ENCODE measurements around the gene RIT2. TPM values are rescaled to one million over a fixed set of nuclear protein-coding genes. Genes with fewer than 3 reads are reported as not detected.

The RIT2 gene
- total RNA-seq, result not detected in 2 replicates

DNA sequence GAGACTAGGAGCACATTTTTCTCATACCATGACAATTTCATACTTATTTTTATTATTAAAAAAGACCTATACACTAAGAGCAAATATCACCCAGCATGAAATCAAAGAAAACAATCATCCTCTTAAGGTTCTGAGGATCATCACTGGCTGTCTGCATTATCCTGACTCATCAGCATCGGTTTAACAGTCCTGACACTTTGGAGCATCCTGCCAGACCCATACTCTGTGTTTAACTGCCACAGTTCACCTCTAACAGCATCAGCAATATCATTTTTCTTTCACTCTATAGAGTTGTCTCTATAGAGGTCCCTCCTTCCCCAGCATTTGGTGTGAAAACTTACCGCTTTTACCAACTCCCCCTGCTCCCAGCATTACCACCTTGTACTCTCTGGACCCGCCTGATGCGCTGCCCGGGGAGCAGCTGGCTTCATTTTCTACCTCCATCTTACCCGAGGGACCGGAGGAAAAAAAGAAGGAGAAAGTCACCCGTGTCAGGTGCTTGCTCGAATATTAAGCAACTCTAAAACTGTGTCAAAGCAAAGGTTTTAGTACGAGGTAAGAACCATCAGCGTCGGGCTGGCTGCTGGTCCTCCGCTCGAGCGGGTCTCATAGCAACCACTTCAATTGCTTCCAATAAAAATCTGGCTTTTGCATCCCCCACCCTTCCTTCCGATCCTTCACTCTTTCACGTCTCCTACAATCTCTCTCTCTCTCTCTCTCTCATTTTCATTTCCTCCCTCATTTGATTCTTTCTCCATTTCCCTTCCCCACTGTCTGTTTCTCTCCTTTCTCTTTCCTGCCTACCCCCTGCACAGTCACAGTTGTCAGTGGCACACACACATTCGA, at the start of gene RIT2:
RIT2 (minus strand) TSS at position 610 of the 846 bp plus-strand sequence.
- DNase-seq, result no peak
- H3K4me1 Mint-ChIP-seq, result no peaks in the 10 kb centered on the region
- H3K27ac Mint-ChIP-seq, result no peak within 1 kb of the TSS
- H3K27me3 Mint-ChIP-seq, result no peaks in the 10 kb centered on the region
- no peaks in the 10 kb centered on the region for H3K36me3 Mint-ChIP-seq (ENCODE audit: low read depth)
- no peak within 1 kb of the TSS for H3K4me3 Mint-ChIP-seq
- intact Hi-C loops (cut with micrococcal nuclease), result no loop called here
- no peaks in the 10 kb centered on the region for H3K9me3 Mint-ChIP-seq

DNA sequence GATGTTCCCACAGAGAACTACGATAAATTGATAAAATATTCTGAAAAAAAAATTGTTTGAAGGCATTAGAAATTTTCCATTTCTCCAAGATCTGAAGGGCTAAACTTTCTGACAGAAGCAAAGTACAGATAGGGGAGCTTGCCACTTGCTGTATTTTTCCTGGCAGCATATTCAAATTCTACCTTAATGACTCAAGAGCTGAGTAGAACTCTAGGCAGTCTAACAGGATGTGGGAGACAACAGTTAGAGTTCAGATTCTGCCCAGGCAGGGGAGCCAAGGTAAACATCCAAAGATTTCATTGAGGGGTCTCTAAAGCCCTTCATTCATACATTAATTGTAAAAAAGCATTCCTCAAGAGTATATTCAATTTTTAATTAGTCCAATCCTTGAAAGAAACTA, 46.0 kb upstream of the RIT2 start:
- H3K27ac Mint-ChIP-seq, result no peak overlapping the region
- no peaks in the 10 kb centered on the region for H3K36me3 Mint-ChIP-seq (ENCODE audit: low read depth)
- H3K9me3 Mint-ChIP-seq, result no peaks in the 10 kb centered on the region
- no peaks in the 10 kb centered on the region for H3K27me3 Mint-ChIP-seq
- intact Hi-C loops (cut with micrococcal nuclease), result no loop called here
- DNase-seq, result no peak
- no peak overlapping the region for H3K4me3 Mint-ChIP-seq
- H3K4me1 Mint-ChIP-seq, result no peaks in the 10 kb centered on the region

DNA sequence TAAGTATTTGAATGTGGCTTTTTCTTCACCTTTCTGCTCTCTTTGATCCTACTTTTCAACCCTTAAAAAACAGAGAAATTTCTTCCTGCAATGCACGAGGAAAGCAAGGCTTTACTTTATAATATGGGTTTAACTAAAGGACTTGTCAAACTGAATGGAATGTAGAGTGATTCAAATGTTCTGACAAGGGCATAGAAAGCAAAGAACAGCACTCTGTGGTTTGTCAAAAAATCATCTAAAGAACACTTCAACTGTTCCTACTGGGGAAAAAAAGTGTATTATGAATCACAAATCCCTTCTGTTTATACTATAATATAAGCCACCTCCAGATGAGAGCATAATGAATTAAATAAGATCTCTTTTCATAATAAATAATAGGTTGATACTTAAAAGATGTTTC, 45.0 kb upstream of the RIT2 start:
- Mint-ChIP-seq H3K27ac (no peak overlapping the region), H3K4me3 (no peak overlapping the region), H3K36me3 (ENCODE audit: low read depth) (no peaks in the 10 kb centered on the region), H3K9me3 (no peaks in the 10 kb centered on the region), H3K27me3 (no peaks in the 10 kb centered on the region), H3K4me1 (no peaks in the 10 kb centered on the region)
- intact Hi-C loops (cut with micrococcal nuclease), result no loop called here
- no peak for DNase-seq

DNA sequence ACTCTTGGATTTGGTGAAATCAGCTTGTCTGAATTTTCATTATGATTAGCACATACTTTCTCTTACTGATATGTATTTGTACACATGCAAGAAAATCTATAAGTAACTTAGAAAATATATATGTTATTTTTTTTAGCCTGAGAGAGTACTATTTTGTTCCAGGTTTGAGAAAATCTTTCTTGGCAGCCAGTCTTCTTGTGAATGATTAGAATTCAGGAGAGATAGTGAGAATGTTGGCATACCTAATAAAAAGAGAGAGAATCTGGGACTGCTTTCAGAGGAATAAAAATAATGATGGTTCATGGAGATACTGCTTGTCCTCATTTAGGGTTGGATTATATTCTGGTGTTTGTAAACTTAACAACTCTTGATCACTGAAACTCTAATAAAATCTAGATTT, 44.4 kb upstream of the RIT2 start:
- H3K4me1 Mint-ChIP-seq, result no peaks in the 10 kb centered on the region
- no peaks in the 10 kb centered on the region for H3K9me3 Mint-ChIP-seq
- no peak overlapping the region for H3K4me3 Mint-ChIP-seq
- intact Hi-C loops (cut with micrococcal nuclease), result no loop called here
- no peaks in the 10 kb centered on the region for H3K27me3 Mint-ChIP-seq
- H3K36me3 Mint-ChIP-seq (ENCODE audit: low read depth), result no peaks in the 10 kb centered on the region
- H3K27ac Mint-ChIP-seq, result no peak overlapping the region
- DNase-seq, result no peak

DNA sequence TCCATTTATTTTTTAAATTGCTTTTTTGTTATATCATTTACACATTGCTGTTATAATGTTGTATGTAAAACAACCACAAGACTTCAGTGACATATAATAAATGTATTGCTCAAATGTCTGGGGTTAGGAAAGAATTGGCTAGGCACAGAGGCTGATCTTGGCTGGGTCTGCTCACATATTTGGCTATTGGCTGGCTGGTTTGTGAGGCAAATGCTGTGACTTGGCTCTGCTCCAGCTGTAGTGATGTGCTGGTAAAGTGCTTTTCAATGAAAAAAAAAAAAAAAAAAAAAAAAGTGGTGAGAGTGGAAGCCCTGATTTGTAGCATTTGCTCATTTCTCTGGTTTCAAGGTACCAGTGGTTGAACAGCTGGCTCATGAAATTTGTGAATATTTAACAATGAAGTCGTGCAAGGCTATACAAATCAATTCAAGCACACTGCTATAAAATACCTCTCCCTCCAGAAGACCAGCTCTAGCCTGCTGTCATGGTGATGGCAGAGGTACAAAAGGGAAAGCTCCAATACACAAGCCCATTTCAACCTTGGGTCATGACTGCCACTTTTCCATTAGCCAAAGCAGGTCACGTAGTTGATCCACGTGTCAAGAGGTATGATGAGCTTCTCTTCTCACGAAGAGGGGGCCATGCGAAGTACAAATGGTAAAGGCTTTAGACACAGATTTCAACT, 43.7 kb upstream of the RIT2 start:
- Mint-ChIP-seq H3K9me3 (no peaks in the 10 kb centered on the region), H3K27ac (no peak overlapping the region), H3K27me3 (no peaks in the 10 kb centered on the region), H3K4me1 (no peaks in the 10 kb centered on the region), H3K4me3 (no peak overlapping the region), H3K36me3 (ENCODE audit: low read depth) (no peaks in the 10 kb centered on the region)
- no peak for DNase-seq
- intact Hi-C loops (cut with micrococcal nuclease), result no loop called here

DNA sequence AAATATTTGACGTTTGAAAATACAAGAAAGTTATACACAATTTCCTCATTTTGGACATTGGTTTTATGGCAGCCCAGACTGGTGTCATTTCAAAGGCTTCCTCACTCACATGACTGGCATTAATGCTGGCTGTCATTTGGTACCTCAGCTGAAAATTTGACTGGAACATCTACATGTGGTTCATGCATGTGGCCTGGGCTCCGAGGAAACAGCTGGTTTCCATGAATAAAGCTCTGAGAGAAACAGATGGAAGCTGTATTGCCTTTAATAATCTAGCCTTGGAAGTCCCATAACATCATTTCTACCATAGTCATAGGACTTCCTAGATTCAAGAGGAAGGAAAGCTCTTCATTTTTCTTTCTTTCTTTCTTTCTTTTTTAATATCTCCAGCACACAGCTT, 42.9 kb upstream of the RIT2 start:
- H3K4me3 Mint-ChIP-seq, result no peak overlapping the region
- intact Hi-C loops (cut with micrococcal nuclease), result no loop called here
- H3K36me3 Mint-ChIP-seq (ENCODE audit: low read depth), result no peaks in the 10 kb centered on the region
- no peaks in the 10 kb centered on the region for H3K27me3 Mint-ChIP-seq
- H3K9me3 Mint-ChIP-seq, result no peaks in the 10 kb centered on the region
- no peaks in the 10 kb centered on the region for H3K4me1 Mint-ChIP-seq
- DNase-seq, result no peak
- no peak overlapping the region for H3K27ac Mint-ChIP-seq

DNA sequence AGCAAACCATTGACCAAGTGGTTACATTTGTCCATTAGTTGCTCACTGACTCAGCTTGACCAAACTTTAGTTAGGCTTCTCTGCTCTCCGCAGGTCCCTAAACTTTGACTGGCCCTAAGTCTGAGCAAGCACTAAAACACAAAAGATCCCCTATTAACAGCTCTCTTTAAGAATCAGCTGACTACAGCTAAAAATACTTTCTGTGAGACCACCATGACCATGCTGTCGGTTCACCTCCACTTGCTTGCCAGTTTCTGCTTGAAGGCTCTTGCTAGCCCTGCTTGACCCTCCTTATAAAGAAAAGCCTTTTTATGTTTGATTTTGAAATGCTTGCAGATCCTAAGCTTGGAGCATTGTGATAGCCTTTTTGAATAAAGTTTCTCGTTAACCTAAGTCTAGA, 40.4 kb upstream of the RIT2 start:
- no peak for DNase-seq
- Mint-ChIP-seq H3K36me3 (ENCODE audit: low read depth) (no peaks in the 10 kb centered on the region), H3K9me3 (peaks cover 4% of the 10 kb centered on the region), H3K4me1 (no peaks in the 10 kb centered on the region), H3K27me3 (no peaks in the 10 kb centered on the region), H3K27ac (no peak overlapping the region), H3K4me3 (no peak overlapping the region)
- intact Hi-C loops (cut with micrococcal nuclease), result no loop called here

DNA sequence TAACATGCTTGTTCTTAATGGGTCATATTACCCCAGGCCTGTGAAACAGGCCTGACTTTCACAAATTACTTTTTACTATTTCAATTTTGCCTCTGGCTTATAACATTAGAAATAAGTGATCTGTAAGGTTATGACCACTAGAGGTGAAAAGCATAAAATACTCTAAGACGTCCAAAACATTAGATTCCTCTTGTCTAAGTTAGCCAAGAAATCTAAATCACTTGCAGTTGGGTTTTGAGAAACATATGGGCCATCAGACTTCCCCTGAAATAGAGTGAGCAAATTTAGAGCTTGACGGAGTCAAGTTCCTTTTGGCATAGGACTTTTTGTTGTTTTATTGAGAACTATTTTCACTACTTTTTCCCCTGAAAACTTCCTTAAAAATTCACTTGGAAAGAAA, 32.7 kb upstream of the RIT2 start:
- intact Hi-C loops (cut with micrococcal nuclease), result no loop called here
- DNase-seq, result no peak
- Mint-ChIP-seq H3K27ac (no peak overlapping the region), H3K4me3 (no peak overlapping the region), H3K36me3 (ENCODE audit: low read depth) (no peaks in the 10 kb centered on the region), H3K4me1 (no peaks in the 10 kb centered on the region), H3K9me3 (peaks cover 4% of the 10 kb centered on the region), H3K27me3 (no peaks in the 10 kb centered on the region)

DNA sequence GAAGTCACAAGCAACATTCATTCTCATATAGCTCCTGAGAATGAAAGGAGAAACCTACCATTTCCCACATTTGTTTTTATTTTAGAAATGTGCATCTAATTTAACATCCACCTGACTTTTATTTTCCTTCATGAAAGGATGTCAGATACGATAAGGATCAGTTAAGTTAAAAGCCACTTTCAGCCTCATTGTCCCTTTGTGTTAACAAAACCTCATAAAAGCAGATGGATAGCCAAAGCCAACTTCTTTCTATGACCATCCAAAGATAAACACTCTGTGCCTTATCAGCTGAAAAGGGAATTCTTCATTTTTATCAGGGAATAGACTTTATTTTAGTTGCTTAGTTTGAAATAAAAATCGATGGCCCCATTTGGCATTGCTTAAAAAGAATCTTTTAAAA, 25.7 kb upstream of the RIT2 start:
- Mint-ChIP-seq H3K4me3 (no peak overlapping the region), H3K36me3 (ENCODE audit: low read depth) (no peaks in the 10 kb centered on the region)
- intact Hi-C loops (cut with micrococcal nuclease), result no loop called here

DNA sequence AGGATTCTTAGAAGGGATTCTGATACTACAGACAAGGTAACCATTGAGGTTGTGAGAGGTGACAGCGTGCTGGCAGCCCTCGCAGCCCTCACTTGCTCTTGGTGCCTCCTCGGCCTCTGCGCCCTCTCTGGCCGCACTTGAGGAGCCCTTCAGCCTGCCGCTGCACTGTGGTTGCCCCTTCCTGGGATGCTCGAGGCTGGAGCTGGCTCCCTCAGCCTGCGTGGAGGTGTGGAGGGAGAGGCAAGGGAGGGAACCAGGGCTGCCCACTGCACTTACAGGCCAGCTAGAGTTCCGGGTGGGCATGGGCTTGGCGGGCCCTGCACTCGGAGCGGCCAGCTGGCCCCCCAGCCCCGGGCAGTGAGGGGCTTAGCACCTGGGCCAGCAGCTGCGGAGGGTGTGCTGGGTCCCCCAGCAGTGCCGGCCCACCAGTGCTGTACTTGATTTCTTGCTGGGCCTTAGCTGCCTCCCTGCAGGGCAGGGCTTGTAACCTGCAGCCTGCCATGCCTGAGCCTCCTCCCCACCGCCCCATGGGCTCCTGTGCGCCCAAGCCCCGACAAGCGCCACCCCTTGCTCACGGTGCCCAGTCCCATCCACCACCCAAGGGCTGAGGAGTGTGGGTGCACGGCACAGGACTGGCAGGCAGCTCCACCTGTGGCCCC, 23.9 kb upstream of the RIT2 start:
- Mint-ChIP-seq H3K4me3 (no peak overlapping the region), H3K27ac (no peak overlapping the region), H3K36me3 (ENCODE audit: low read depth) (no peaks in the 10 kb centered on the region), H3K27me3 (no peaks in the 10 kb centered on the region), H3K9me3 (peaks cover 7% of the 10 kb centered on the region), H3K4me1 (no peaks in the 10 kb centered on the region)
- no peak for DNase-seq
- intact Hi-C loops (cut with micrococcal nuclease), result no loop called here

More for the DNA sequence above, 25.7 kb upstream of the RIT2 start:
- Mint-ChIP-seq H3K27ac (no peak overlapping the region), H3K4me1 (no peaks in the 10 kb centered on the region), H3K9me3 (peaks cover 7% of the 10 kb centered on the region), H3K27me3 (no peaks in the 10 kb centered on the region)
- DNase-seq, result no peak

DNA sequence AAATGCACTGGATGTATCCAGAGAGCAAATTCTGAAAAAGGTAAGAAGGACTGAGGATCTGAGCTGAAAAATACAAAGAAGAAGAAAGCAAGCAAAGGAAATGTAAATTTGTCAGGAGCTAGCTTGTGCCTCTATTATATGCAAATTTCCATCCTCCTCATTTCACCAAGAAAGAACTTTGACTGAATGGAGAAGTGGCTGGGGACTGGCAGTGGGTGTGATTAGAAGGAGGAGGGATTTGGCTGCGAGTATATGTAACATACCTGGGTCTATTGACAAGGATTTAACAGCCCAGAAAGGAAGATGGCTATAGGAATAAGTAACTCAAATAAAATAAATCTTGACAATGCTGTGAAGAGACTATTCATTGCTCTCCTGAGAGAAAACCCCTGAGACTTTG, 19.4 kb upstream of the RIT2 start:
- no peak for DNase-seq
- intact Hi-C loops (cut with micrococcal nuclease), result no loop called here

DNA sequence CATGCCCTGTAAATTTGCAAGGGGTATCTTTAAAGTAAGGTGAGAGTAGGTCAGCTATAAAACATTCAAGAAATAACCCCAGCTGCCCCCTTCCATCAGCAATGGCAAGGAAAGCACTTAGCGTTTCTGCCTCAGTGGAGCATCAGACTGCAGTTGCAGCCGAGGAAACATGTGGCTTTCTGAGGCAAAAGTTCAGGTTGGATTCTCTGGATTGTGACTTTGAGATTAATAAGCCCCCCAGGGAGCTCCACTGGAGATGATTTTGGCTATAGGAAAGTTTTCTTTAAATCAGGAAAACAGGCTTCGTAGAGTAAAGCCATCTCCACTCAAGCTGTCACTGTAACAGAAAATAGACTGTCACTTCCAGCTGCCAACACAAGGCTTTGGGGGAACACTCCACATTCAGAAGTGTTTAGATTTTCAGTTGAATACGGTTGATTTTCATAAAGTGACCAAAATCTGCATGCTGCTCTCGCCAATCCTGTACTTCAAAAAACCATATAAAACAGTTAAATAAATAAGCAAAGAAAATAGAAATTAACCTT, 15.3 kb upstream of the RIT2 start:
- no peak for DNase-seq
- Mint-ChIP-seq H3K9me3 (no peaks in the 10 kb centered on the region), H3K4me3 (no peak overlapping the region), H3K27ac (no peak overlapping the region), H3K27me3 (no peaks in the 10 kb centered on the region), H3K36me3 (ENCODE audit: low read depth) (no peaks in the 10 kb centered on the region), H3K4me1 (no peaks in the 10 kb centered on the region)
- intact Hi-C loops (cut with micrococcal nuclease), result no loop called here

More for the DNA sequence above, 19.4 kb upstream of the RIT2 start:
- Mint-ChIP-seq H3K4me1 (no peaks in the 10 kb centered on the region), H3K9me3 (no peaks in the 10 kb centered on the region), H3K27ac (no peak overlapping the region), H3K27me3 (no peaks in the 10 kb centered on the region), H3K36me3 (ENCODE audit: low read depth) (no peaks in the 10 kb centered on the region), H3K4me3 (no peak overlapping the region)

DNA sequence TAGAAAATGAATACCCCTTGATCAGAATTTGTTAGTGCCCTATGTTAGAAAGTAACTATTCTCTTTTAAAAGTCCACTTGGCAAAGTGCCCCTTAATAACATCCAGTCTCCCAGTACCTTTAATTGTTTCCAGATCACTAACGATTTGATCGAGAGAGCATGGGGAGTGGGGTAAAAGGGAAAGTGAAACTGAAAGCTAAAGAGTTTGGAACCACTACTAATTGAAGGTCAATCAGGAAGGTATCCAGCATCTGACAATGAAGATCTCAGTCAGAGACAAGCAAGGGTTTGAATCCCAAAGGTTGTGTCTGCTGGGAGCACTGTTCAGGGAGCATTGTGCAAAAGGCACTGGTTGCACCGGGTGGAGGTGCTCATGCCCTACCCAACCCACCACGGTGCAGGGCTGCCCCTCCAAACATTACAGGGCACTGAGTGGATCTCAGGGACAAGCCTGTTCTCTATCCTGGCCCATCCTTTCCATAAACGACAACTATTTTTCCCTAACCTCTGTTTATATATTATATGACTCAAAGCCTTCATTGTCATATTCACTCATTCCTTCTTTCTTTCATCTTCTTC, 14.6 kb upstream of the RIT2 start:
- intact Hi-C loops (cut with micrococcal nuclease), result no loop called here
- no peaks in the 10 kb centered on the region for H3K36me3 Mint-ChIP-seq (ENCODE audit: low read depth)

DNA sequence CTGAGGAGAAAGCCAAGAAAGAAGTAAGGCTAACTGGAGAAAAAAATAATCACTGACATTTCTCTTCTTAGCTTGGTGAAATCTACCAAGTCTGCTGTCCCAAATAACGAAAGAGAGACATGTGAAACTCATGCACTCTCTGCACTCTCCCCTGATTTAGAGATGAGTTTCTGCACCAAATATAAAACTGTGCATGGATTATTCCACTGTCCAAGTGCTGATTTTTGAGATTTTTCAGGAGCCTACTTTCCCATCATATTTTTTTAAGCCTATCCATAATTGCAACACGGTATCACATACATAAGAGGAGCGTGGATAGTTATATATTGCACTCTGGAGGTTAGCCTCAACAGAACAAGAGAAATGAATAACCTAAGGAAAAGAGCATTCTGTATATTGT, 10.0 kb upstream of the RIT2 start:
- Mint-ChIP-seq H3K27me3 (no peaks in the 10 kb centered on the region), H3K36me3 (ENCODE audit: low read depth) (no peaks in the 10 kb centered on the region), H3K4me3 (no peak overlapping the region), H3K9me3 (no peaks in the 10 kb centered on the region), H3K27ac (no peak overlapping the region), H3K4me1 (no peaks in the 10 kb centered on the region)
- DNase-seq, result no peak
- intact Hi-C loops (cut with micrococcal nuclease), result no loop called here

More for the DNA sequence above, 14.6 kb upstream of the RIT2 start:
- Mint-ChIP-seq H3K27ac (no peak overlapping the region), H3K9me3 (no peaks in the 10 kb centered on the region), H3K27me3 (no peaks in the 10 kb centered on the region), H3K4me3 (no peak overlapping the region), H3K4me1 (no peaks in the 10 kb centered on the region)
- DNase-seq, result no peak

All from activated CD4-positive, alpha-beta T cell treated with anti-CD3 and anti-CD28 coated beads, Interleukin-2, amount 10 ng/mL, durations not matched to agents 24 days and 14 days (primary cell).